GF-D8 (cell line): ENCODE measurements around the gene ATF4.

Experiments
- DNase-seq: peaks from one replicate; lab custom pipeline; 2025; lab: John Stamatoyannopoulos, UW

Gene ATF4

GRCh38 chr22:39558254-39558727 lies 37.9 kb downstream of the ATF4 start:
- DNase-seq, result no peak

- no peak for DNase-seq
Measured at GRCh38 chr22:39558950-39559349, 38.6 kb downstream of the ATF4 start.

DNA sequence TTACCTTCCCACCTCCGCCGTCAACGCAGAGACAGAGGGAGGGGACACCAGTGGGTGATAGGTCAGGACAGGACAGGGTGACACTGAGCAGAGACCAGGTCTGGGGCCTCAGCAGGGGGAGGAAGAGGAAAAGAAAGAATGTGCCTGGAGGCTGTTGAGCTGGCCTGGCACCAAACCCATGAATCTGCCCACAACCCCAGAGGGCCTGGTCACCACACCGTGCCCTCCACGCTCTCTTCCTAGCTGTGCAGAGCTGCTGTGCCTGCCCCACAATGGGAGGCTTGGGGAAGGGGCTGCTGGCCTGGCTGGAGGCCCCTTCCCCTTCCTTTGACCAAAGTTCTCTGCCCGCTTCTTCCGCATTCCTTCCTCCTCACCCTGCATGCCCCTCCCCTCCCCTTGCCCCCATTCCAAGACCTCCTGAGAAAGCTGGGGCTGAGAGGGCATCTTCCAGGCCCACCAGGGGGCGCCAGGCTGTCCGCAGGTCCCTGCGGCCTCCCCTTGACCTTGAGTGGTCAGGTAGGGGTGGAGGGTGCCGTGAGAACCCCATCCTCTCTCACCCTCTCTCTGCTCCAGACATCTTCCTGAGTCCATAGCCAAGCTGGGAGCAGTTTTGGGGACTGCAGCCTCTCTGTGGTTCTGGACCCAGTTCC lies 39.2 kb downstream of the ATF4 start:
- no peak for DNase-seq

DNA sequence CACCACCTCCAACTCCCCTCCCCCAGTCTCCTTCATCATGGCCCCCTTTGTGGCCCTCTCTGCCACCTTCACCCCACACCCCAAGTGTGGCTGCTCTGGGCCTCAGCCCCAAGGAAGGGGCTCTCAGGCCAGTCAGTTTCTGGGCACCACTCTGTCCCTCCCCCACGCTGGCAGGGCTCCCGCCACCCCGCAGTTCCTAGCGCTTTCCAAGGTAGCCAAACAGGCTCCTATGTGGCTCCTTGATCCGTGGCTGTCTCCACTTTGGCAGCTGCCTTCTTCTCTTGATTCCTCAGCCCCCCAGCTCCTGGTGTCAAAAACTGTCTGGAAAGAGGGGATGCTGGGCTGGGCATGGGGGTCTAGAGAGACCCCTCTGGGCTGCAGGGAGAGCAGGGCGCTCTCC lies 39.8 kb downstream of the ATF4 start:
- no peak for DNase-seq

- no peak for DNase-seq
Measured at GRCh38 chr22:39562839-39563489, 42.6 kb downstream of the ATF4 start.

DNA sequence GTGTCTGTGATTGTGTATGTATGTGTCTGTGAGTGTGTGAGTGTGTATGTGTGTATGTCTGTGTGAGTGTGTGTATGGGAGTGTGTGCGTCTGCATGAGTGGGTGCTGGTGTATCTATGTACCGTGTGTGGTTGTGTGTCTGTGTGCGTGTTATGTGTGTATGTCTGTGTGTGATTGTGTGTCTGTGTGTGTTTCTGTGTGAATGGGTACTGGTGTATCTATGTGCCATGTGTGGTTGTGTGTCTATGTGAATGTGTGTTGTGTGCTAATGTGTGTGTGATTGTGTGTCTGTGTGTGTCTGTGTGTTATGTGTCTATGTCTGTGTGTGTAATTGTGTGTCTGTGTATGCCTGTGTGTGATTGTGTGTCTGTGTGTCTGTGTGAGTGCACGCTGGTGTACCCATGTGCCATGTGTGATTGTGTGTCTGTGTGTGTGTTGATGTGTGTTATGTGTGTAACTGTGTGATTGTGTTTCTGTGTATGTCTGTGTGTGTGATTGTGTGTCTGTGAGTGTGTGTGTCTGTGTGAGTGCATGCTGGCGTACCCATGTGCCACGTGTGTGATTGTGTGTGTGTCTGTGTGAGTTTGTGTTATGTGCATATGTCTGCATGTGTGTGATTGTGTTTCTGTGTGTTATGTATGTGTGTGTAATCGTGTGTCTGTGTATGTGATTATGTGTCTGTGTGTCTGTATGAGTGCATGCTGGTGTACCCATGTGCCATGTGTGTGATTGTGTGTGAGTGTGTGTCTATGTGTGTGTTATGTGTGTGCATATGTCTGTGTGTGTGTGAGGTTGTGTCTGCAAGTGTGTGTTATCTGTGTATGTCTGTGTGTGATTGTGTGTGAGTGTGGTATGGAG lies 43.4 kb downstream of the ATF4 start:
- DNase-seq, result no peak

DNA sequence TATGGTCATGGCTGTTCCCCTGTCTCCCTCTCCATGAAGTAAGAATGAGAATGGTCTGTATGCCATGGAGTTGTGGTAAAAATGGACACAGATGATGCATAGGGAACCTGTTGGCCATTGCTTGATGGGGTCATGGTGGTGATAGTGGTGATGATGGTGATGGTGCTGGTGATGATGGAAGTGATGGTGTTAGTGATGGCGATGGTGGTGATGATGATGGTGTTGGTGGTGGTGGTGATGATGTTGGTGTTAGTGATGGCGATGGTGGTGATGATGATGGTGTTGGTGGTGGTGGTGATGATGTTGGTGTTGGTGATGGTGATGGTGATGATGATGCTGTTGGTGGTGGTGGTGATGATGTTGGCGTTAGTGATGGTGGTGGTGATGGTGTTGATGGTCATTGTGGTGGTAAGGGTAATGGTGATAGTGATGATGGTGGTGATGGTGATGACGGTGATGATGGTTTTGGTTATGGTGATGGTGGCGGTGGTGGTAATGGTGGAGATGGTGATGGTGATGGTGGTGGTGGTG lies 45.1 kb downstream of the ATF4 start:
- no peak for DNase-seq

DNA sequence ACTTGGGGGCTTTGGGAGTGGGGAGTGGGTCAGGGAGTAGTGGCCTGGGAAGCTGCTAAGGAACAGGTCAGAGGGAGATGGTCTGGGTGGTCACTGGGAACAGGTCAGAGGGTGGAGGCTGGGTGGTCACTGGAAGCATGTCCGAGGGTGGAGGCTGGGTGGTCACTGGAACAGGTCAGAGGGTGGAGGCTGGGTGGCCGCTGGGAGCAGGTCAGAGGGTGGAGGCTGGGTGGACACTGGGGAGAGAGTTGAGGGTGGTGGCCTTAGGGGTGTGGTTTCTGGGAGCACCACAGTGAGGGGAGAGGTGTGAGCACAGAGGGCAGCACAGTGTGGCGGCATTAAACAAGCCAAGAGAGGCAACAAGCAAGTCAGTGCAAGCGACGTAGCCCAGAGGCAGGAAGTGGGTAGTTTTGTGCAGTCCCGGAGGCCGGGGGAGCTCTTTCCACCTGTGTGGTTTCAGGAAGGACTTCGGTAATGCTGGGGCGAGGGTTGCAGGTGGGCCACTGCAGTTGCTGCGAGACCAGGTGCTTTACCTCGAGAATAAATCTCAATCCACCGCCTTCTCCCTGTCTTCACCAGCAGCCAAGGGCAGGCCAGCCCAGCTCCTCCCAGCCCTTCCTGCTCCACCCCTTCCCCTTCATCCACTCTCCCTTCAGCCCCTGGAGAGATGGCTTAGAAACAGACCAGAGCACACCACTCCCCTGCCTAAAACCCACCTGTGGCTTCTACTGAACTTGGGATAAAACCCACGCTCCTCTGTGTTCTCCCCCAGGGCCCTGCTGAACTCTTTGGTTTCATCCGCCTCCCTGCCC lies 47.0 kb downstream of the ATF4 start:
- DNase-seq, result no peak

GRCh38 chr22:39568278-39568981 lies 48.1 kb downstream of the ATF4 start:
- DNase-seq, result no peak

DNA sequence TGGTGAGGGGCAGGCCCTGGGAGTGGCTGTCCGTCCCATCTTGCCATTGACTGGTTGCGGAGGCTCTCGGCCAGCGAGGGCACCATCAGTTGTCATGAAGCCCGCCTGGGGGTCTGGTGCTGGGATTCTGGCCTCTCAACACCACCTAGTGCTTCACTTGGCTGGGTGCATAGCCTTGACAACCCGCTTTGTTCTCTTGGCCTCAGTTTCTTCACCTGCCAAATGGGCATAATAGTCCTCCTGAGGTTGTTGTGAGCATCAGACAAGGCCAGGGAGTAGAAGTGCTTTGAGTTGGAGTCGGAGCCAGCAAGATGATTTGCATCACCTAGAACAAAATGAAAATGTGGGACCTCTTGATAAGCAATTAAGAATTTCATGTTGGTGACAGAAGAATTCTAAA lies 48.7 kb downstream of the ATF4 start:
- DNase-seq, result no peak

GRCh38 chr22:39570226-39570625 lies 49.9 kb downstream of the ATF4 start:
- DNase-seq, result no peak

DNA sequence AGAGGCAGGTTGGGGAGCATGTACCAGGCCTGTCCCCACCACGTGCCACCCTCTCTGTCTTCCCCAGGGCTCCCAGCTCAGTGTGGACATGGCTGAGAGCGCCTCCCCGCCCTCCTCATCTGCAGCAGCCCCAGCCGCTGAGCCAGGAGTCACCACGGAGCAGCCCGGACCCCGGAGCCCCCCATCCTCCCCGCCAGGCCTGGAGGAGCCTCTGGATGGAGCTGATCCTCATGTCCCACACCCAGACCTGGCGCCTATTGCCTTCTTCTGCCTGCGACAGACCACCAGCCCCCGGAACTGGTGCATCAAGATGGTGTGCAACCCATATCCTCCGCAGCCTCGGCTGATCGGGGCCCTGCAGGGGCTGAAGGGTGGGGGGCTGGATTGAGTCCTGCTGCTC lies 50.3 kb downstream of the ATF4 start, which contains the start of gene CACNA1I:
CACNA1I (plus strand) TSS at position 89 of the 400 bp plus-strand sequence; CDS start at position 89, 0 bp downstream.
- DNase-seq, result no peak

DNA sequence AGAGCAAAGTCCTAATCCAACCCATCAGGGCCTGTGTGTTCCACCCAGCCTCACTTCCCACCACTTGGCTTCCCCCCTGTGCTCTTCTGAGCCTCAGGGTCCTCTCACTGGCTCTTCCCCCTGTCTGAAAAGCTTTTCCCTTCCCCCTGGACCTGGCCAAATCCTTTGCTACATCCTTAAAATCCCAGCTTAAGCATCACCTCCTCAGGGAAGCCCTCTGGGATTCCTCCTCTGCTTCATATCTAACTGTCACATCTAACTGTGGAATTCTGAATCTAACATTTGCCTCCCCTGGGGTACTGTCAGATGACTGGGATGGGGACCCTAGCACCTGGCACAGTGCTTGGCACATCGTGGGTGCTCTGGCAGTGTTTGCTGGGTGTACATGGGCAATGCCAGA lies 51.2 kb downstream of the ATF4 start:
- DNase-seq, result no peak
